ENCODE results near the gene HPD.
"Not testable (repeated sequence)": the region's sequence is repeated elsewhere in the genome, so short reads cannot be mapped to it uniquely, and the experiment has no call there.

The HPD gene

GRCh38 chr12:121858318-121858661 is 369 bp downstream of the HPD start:
- Histone ChIP-seq H3K27ac (no peak overlapping the region; the same call in 1 of the 2 replicates), H3K4me3 (ENCODE audit: low read depth, low read length) (no peak overlapping the region), H3K9me3 (ENCODE audit: severe bottlenecking) (no peaks in the 10 kb centered on the region), H3K36me3 (no peaks in the 10 kb centered on the region), H3K27me3 (ENCODE audit: insufficient read depth, low read depth, severe bottlenecking) (no peaks in the 10 kb centered on the region)
- no peak for TF ChIP-seq CTCF (IDR thresholded peaks at IDR 0.05; ENCODE audit: low read depth, low read length)
- no peak for DNase-seq

GRCh38 chr12:121857322-121858246 is 1.1 kb downstream of the HPD start:
- no peak for TF ChIP-seq CTCF (IDR thresholded peaks at IDR 0.05; ENCODE audit: low read depth, low read length)
- no peak for DNase-seq
- Histone ChIP-seq H3K36me3 (no peaks in the 10 kb centered on the region), H3K4me3 (ENCODE audit: low read depth, low read length) (no peak overlapping the region), H3K27me3 (ENCODE audit: insufficient read depth, low read depth, severe bottlenecking) (no peaks in the 10 kb centered on the region), H3K27ac (no peak overlapping the region), H3K9me3 (ENCODE audit: severe bottlenecking) (no peaks in the 10 kb centered on the region)

- H3K36me3 ChIP-seq; H3K27me3 ChIP-seq (ENCODE audit: insufficient read depth, low read depth, severe bottlenecking); H3K27ac ChIP-seq; H3K4me3 ChIP-seq (ENCODE audit: low read depth, low read length); DNase-seq; H3K9me3 ChIP-seq (ENCODE audit: severe bottlenecking): not testable (repeated sequence)
Observed at GRCh38 chr12:121852392-121852791, 6.3 kb downstream of the HPD start.

- no peak overlapping the region for H3K4me3 ChIP-seq (ENCODE audit: low read depth, low read length)
- no peaks in the 10 kb centered on the region for H3K27me3 ChIP-seq (ENCODE audit: insufficient read depth, low read depth, severe bottlenecking)
- no peak overlapping the region for H3K27ac ChIP-seq
- DNase-seq = no peak
- no peaks in the 10 kb centered on the region for H3K36me3 ChIP-seq
- H3K9me3 ChIP-seq (ENCODE audit: severe bottlenecking) = no peaks in the 10 kb centered on the region
- TF ChIP-seq CTCF (IDR thresholded peaks at IDR 0.05; ENCODE audit: low read depth, low read length) = no peak
Observed at GRCh38 chr12:121849665-121850064, 9.0 kb downstream of the HPD start.

GRCh38 chr12:121849211-121849610 is 9.4 kb downstream of the HPD start:
- Histone ChIP-seq H3K27me3 (ENCODE audit: insufficient read depth, low read depth, severe bottlenecking) (no peaks in the 10 kb centered on the region), H3K27ac (no peak overlapping the region), H3K4me3 (ENCODE audit: low read depth, low read length) (no peak overlapping the region), H3K36me3 (no peaks in the 10 kb centered on the region), H3K9me3 (ENCODE audit: severe bottlenecking) (no peaks in the 10 kb centered on the region)
- TF ChIP-seq CTCF (IDR thresholded peaks at IDR 0.05; ENCODE audit: low read depth, low read length) = no peak
- no peak for DNase-seq

GRCh38 chr12:121845701-121846100 is 13.0 kb downstream of the HPD start:
- no peaks in the 10 kb centered on the region for H3K9me3 ChIP-seq (ENCODE audit: severe bottlenecking)
- H3K36me3 ChIP-seq = no peaks in the 10 kb centered on the region
- no peaks in the 10 kb centered on the region for H3K27me3 ChIP-seq (ENCODE audit: insufficient read depth, low read depth, severe bottlenecking)
- H3K27ac ChIP-seq = no peak overlapping the region
- no peak for TF ChIP-seq CTCF (IDR thresholded peaks at IDR 0.05; ENCODE audit: low read depth, low read length)
- H3K4me3 ChIP-seq (ENCODE audit: low read depth, low read length) = no peak overlapping the region
- DNase-seq = no peak

Data from WERI-Rb-1 (cell line).